Measurements from ENCODE around the gene CSNK1D.

The CSNK1D gene

DNA sequence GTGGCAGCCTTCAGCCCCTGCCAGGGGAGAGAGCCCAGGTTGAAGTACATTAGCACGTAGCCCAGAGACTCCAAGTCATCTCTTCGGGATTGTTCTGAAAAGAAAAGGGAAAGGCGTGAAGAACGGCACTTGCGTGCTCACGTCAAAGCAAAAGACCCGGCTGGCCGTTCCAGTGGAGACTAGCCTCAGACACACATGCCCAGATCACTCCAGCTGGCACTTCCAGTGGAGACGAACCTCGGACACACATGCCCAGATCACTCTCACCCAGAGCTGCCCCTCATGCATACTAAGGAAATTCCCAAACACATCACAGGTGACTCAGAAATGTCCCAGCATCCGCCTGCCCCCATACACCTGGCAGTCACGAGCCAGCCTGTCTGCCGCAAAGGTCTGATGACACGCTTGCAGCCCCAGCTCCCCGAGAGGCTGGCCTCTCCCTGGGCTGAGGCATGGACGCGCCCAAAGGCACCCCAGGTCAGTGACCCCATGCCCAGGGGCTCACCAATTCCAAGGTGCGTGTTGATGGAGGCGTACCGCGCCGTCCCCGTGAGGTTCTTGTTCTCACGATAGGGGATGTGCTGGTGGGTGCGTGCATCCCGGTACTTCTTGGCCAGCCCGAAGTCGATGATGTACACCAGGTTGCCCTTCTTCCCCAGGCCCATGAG is 20.9 kb downstream of the CSNK1D start:
- no peak for DNase-seq (ENCODE audit: low spot score)

DNA sequence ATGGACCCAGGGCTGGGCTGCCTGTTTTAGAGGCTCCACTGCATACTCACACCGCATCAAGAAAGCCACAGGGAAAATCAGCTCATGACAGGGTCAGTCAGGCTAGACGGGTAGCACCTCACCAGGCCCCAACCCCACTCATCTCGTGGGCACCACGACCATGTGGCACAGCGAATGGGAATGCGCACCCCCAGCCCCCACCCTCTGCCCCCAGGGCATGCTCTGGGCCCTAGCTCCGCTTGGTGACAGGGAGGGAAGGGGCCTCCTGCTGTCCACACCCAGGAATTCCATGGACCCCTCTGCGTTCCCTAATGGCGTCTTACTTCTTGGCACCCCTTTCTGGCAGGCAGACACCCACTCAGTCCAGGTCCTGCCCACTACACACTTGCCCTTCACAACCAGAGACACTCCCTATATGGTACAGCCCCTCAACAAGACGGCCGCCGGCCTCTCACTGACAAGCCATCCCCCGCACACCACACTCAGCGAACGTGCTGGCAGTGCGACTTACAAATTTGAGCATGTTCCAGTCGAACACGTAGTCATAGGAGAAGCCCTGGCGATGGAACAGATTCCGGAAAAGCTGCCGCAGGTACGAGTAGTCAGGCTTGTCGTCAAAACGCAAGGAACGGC is 22.5 kb downstream of the CSNK1D start:
- DNase-seq (ENCODE audit: low spot score): no peak

DNA sequence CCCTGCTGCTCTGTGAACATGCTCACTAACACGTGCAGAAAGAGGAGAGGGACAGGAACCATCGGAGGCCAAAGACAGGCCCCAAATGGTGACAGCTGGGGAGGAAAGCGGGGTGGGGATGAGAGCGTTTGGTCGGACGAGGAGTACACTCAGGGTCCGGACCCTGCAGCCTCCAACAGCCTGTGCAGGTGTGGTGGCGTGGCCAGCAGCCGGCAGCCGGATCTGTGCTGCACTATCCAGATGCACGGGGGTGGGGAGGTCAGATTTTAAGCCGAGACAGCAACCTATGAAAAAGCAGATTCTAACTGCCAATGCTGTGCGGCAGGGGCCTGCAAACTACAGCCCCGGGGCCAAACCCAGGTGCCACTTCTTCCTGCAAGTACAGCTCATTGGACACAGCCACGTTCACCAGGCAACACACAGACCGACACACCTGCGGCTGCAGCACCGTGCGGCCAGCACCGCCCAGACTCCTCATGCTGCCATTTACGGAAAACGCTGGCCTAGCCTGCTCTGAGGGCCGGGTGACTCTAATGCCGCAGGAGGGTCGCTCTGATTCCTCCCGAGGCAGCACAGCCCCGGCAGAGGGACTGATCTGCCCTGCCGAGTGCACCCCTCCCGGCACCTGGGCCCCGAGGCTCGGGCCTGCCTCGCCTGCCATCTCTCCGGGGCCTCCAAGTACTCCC is 23.5 kb downstream of the CSNK1D start:
- DNase-seq (ENCODE audit: low spot score): no peak

DNA sequence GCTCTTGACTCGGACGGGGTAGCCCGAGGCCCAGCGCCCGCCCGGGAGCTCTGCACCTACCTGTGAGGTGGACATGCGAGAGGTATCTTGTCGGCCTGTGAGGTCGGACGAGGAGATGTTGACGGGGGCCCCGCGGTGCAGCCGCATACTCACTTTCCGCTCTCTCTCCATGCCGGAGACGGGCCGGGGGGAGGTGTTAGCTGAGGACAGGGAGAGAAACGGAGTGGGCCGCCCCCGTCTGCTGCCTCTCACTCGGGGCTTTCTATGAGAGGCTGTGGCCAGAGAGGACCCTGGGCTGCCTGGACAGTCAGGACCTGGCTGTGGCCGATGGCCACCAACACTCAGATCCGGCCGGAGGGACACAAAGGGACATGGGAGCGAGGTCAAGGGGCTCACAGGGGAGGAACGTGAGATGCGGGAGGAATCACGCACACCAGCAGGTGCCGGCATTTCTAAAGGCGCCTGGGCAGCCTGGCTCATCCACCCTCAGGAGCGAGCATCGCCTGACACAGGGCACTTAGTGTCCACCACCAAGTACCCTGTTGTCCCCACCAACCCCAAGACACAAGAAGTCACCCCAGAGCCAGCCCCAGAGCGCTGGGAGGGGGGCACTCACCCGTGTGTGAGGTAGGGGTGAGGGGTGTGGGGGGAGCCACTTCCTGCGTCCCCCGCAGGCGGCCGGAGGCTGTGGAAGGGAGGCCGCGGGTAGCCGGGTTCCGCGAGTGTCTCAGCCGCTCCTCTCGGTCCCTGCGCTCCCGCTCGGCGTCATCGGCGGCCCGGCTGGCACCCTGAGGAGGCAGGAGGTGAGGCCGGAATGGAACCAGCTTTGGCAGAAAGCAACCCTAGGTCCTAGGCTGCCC is 24.5 kb downstream of the CSNK1D start:
- no peak for DNase-seq (ENCODE audit: low spot score)

DNA sequence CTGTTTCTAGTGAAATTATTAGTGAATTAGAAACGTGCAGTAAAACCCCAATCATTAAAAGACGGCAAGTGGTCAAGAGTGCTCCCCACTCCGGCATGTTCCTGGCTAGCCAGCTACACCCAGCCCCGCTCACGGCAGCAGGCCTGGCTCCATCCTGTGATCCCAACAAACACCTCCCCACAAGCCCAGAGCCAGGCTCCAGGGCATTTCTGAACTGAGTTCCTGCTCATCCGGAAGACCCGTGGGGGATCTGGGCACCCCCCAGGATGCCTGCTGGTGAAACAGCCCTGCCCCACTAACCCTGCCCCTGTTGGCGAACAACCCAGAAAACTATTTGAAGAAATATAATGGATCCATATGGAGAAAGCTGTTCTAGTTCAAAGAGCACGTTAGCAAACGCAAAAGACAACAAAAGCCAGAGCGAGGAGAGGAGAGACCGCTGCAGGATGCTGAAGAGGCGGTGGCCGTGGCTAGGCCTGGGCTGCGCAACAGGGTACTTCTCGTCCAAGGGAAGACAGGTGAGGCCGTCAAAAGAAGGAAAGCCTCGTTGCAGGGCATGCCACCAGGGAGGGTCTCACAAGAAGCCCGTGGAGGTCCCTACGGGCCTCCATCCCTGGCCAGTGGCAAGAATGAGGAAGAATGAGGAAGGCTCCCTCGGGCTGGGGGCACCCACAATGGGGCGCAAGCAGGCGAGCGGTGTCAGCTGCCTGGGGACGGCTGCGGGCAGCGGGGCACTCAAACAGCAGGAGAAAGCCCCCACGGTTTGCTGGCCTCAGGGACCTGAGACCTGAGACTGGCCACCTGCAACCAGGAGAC is 25.4 kb downstream of the CSNK1D start:
- no peak for DNase-seq (ENCODE audit: low spot score)

DNA sequence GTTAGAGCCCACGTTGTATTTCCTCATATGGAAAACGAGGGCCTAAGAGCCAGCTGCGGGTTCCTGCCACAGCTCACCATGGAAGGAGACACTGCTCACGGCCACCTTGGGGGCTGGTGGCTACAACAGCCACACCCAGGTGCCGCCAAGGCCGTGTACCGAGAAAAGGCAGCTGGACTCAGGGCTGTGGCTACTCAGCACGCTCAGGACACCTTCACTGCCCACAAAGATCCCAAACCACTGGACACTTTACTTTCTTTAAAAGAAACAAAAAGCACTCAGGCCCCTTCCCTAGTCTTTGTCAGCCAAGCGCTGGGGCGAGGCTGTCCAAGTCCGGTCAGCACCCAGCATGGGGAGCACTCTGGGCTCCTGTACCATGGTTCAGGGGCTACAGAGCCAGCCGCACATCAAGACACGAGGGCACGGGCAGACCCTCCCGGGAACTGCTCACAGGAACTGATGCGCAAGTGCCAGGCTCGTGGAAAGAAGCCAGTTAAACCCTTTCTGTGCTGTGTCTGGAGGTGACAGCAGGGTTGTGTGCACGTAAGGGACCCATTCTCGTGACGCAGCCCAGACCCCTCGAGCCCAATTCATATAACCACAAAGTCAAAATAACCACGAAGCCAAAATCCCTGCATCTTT is 26.2 kb downstream of the CSNK1D start:
- DNase-seq (ENCODE audit: low spot score): peak; percentile 60

DNA sequence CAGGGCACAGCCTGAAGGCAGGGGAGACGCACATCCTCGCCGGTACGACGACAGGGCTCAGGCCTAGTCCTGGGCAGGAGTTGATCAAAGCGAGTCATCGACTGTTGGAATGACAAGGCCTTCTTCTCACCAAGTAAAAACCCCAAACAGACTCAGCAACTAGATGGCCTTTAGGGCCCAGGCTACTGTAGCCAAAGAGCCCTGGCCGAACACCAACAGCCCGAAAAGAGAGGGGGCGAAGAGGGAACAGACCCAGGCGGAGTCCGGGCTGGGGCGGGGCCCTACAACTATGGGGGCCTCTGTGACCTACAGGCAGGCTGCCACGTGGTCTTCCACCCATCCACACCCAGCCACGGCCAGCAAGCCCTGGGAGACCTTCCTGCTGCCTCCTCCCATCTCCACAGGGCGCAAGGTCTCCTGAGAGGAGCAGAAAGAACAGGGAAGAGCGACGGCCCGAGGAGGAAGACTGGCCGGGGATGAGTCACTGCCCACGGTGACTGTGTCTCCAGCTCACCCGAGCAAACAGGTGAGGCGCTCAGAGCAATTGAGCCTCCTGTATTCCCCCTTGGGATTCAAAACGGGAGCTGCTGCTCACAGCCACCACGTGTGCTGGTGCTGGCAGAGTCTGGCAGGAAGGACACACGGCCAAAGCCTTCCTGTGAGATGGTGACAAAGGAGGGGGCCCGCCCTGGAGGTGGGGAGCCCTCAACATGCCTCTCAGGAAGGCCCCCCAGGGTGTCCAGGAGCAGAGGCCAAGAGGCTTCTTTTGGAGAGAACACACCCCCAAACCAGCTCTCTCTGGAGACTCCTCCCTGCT is 26.9 kb downstream of the CSNK1D start:
- DNase-seq (ENCODE audit: low spot score): peak; percentile 59

DNA sequence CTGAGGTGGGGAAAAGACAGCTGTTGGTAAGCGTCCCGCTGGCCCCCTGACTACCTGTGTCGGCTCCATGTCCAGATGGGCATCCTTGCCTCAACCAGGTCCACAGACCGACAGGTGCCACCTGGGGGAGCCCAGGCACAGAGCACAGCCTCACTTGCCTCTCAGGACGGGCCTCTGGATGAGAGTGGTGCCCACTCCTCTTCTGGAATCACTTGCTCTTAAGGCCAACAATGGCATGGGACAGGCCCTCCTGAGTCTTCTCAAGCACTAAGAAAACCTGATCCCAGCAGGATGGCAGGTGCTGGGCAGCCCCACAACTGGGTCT is 27.5 kb downstream of the CSNK1D start:
- DNase-seq (ENCODE audit: low spot score): no peak

DNA sequence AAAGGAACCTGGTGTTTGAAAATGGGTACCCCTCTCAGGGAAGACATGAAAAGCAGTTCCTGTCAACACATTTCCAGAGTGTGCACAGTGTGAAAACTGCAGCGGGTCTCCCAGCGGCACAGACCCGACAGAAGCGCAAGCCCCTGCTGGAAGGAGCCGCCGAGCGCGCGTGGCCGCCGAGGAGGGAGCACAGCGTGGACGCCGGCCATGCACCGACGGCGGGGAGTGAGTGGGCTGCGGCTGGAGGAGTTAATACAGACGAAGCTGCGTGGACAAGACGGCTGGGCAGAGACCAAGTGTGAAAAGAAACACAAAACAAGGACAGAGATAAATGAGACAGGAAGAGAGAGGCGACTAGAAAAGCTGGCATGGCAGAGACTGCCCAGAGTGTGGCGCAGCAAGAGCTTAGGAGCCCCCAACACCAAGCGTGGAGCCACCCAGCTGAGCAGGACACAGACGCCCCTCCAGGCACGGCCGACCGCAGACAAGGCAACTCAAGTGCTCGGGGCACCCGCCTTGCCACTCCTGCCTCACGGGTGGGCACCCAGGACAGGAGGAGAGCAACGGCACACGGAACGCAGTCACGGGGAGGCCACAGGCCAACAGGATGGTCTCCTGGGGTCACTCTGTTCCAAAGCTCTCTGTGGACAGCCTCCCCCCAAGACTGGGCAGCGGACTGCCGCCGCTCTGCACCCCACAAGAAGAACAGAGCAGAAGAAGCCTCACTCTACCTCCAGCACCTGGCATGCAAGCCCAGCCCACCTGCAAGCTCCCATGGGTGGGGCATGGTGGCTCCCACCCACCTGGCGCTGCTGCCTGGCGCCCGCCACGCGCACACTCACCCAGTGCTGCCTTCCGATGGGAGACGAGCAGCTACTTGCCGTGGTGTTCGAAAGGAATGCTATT is 28.1 kb downstream of the CSNK1D start:
- DNase-seq (ENCODE audit: low spot score): no peak

DNA sequence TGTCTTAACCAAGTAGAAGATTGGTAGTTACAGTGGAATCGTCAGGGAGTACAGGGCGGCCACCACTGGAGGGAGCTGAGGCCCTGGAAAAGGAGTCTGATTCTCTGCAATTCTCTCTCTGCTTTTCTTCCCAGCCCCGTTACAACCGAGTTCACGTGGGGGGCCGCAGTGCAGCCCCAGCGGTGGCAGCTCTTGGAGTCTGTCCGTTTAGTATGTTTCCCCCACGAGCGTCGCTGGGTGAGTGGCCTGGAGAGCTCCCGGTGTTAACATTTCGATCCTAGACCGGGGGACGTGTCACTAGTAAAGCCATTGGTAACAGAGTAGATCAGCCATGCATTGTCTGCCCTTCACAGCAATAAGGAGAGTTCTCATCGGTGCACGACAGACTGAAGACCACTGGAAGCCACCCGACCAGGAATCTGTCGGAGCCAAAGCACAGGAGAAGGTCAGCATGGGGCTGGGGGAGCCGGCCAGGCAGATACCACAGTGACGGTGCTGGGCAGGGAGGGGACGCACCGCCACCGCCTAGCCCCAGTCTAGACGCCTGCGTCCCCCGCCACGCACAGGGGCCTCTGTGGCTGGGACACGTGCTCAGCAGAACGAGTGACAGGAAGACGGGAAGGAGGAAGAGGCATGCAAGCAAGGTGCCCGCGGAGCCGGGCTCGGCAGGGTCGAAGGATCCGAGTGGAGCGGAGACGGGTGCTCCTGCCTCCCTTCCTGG is 28.9 kb downstream of the CSNK1D start:
- DNase-seq (ENCODE audit: low spot score): peak; percentile 55

DNA sequence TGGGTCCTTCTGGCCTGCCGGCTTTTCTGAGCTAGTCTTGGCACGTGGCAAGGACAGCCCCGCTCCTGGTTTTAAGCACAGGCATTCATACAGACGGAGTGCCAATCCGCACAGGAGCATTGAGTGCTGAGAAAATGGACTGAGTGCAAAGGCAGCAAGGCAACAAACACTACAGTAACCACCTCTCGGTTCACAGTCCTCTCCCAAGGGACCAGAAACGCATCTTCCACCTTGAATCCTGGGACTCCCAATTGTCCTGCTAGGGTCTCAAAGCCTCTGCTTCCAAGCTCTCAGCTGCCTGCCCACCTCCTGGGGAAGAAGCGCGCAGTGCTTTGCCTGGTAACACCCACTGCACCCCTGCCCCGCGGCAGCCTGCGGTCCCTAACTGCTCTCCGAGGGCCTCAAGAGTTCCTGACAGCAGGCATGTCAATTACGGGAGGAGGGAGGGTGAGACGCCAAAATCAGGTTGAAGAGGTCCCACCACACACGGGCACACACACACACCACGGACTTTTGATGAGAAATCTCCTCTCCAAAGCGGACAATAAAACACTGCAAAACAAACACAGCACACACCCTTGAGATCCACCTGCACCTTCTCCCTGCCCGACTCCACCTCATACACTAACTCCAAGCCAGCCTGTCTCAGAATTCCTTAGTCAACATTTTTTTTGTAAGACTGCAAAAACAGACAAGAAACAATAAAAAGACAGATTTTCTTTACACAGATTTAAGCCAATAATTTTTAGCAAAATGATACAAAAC is 29.7 kb downstream of the CSNK1D start:
- DNase-seq (ENCODE audit: low spot score): no peak

DNA sequence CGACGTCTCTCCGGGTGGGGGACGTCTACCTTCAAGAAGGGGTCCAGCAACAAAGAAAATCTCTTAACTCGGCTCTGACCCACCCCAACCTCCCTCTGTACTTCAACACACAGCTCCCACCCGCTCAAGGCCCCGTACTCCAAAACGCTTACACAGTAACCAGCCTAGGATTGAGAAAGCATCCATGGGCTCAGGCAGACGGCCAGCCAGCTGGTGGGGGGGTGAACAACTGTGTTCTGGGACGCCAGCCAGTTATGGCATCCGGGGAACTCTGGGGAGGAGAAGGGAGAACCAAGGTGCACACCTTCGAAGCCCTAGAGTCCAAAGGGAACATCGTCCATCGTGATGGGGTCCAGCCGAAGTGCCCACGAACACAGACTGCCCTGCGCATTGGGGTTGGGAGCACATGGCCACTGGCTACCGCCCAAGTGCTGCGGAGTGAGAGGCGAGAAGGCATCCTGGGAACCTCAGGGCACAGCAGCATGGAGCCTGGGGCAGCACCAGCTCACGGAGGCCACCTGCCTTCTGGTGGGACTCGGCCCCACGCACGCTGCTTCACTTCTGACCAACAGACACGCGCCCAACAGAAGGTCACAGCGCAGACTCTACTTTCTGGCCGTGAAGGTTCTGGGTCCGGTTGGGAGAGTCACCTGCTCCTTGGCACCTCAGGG is 30.4 kb downstream of the CSNK1D start:
- DNase-seq (ENCODE audit: low spot score): peak; percentile 88

DNA sequence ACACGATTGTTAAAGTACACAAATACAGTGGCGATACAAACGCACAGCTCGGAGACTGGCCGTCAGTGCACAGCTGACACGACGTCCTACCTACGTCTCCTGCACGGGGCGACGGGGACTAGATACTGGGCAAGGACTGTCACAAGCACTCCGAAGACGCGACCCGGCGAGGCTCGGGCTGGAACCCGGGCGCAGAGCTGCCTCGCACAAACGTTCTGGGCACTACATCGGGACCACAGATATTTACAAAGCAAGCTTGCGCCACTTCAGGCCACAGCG is 30.9 kb downstream of the CSNK1D start:
- DNase-seq (ENCODE audit: low spot score): no peak

DNA sequence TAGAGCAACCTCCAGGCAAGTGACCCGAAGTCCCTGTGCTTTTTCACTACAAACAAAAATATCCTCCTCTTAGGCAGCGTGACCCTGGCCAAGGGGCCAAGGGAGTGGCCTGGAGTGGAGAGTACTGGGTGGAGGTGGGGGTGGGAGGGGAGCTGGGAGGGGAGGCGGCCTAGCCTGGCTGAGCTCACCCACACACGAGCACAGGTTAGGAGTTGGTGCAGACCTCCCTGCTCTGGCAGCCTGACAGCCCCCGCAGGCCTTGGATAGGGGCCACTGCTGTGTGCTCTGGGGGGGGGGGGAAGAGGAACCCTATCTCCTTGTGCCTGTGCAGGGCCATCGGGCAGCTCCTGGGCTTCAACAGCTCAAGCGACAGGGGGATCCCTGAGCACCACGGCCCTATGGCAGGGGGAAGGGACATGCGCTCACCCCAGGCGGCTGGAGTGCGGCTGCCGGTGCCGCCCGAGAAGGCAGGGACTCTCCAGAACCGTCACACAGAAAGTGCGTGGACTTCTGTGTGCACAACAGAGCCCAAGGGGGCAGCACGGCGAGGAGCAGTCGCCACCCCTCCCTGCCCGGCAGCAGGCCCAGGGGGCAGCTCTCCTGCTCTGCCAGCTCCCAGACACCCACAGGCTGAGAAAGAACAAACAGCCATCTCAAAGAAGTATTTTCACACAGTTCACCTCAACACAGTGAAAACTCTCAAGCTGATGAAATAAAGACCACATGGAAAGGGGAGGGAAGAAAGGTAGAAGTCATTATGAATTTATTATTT is 31.4 kb downstream of the CSNK1D start:
- peak; percentile 52 for DNase-seq (ENCODE audit: low spot score)

DNA sequence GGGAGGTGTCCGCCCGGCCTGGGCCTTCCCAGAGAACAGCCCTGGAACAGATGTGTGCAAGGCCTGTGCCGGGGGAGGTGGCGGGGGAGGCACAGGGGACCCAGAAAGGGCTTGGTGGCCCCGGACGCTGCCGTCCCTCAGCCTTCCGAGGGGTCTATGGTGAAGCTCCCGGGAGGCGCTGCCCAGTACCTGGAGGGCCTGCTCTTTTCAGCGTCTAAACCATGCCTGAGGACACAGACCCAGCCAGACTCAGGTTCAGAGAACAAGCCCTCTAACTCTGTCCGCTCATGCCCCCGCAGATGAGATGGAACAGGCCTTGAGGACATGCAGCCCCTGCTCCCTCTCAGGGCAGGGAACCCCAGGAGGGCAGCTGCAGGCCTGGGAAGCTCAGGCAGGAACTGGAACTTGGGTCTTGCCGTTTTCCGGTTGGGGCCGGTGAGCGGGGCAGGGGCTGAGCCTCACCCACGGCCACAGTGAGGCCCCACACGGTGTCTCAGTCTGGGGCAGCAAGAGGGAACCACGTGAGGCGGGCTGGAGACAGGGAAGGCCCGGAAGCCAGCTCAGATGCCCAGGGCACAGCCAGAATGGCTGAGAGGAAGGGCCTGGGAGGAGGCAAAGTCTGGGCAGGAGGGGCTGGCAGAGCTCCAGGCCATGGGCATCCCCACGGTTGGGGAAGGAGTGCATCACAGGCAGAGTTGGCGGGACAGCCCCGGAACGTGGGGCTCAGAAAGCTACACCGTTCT is 32.1 kb downstream of the CSNK1D start:
- peak; percentile 46 for DNase-seq (ENCODE audit: low spot score)
